ENCODE results near the gene TRAPPC2.

DNA sequence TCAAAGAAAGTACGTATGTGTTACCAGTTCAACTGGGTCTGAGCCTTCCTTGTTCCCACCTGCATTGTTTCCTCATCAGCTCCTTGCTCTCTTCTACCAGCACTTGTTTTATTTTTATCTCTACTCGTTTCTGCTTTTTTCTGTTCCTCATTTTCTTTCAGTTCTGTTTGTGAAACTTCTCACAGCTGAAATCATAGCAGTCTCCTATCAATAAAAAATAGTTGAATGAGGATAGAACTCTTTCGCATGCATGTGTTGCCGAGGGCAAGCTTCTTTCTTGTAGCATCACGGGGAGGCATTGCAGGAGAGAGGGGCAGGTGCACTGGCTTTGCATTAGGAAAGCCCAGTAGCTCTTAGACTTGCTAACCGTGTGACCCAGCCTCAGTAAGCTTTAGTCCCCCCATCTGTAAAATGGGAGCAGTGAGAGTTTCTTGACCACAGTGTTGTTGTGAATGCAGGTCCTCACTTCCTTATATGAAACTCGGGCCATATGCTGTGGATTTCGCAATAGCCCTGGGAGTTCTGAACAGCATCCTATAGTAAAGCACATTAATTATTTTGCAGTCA, 24.8 kb upstream of the TRAPPC2 start:
- TF ChIP-seq, protein P1, sequence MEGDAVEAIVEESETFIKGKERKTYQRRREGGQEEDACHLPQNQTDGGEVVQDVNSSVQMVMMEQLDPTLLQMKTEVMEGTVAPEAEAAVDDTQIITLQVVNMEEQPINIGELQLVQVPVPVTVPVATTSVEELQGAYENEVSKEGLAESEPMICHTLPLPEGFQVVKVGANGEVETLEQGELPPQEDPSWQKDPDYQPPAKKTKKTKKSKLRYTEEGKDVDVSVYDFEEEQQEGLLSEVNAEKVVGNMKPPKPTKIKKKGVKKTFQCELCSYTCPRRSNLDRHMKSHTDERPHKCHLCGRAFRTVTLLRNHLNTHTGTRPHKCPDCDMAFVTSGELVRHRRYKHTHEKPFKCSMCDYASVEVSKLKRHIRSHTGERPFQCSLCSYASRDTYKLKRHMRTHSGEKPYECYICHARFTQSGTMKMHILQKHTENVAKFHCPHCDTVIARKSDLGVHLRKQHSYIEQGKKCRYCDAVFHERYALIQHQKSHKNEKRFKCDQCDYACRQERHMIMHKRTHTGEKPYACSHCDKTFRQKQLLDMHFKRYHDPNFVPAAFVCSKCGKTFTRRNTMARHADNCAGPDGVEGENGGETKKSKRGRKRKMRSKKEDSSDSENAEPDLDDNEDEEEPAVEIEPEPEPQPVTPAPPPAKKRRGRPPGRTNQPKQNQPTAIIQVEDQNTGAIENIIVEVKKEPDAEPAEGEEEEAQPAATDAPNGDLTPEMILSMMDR (conservative IDR thresholded peaks at IDR 0.05; ENCODE audit: low read depth, low read length): no peak
- no peak for TF ChIP-seq EZH2 (IDR thresholded peaks at IDR 0.05; ENCODE audit: borderline replicate concordance, low read depth, low read length, poor library complexity, severe bottlenecking)
